ENCODE measurements around the gene BMP8B. TPM values are rescaled to one million over a fixed set of nuclear protein-coding genes. Genes with fewer than 3 reads are reported as not detected.
A peak's percentile ranks its signal among the peaks of the same experiment; 100 is the strongest.
"Not testable (repeated sequence)": the region's sequence is repeated elsewhere in the genome, so short reads cannot be mapped to it uniquely, and the experiment has no call there.

Gene BMP8B
- total and polyA plus RNA-seq, 8 donors, result 1.0 to 2.8 (median 1.8) TPM

- no peak for ATAC-seq
- intact Hi-C loops (cut with DNase I), result no loop called here
- Histone ChIP-seq H3K36me3 (no peaks in the 10 kb centered on the region), H3K4me3 (no peak overlapping the region), H3K27me3 (peaks cover 0 to 3% of the 10 kb centered on the region in 2 donors), H3K27ac (no peak overlapping the region), H3K9me3 (no peaks in the 10 kb centered on the region), H3K4me1 (no peaks in the 10 kb centered on the region)
- DNase-seq, result no peak
- TF ChIP-seq CTCF (IDR thresholded peaks at IDR 0.05), result no peak
Observed at GRCh38 chr1:39776886-39777285, 11.8 kb downstream of the BMP8B start.

DNA sequence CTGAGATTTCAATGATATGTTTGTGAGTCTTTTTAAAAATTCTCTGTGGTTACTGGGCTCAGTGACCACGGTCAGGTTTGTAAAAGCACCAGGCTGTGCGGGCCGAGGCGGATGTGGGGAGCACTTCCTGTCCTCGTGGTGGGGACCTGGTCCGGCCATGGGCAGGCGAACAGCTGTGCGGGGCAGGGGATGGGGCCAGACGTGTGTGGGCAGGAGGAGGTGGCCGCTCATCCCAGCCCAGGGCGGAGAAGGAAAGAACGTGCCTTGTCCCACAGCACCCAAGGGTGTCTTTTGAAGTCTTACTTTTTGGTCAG is 12.3 kb downstream of the BMP8B start:
- H3K4me1 ChIP-seq, result no peaks in the 10 kb centered on the region
- ATAC-seq (no peak), DNase-seq (peak in 1 of 4 donors; percentile 72)
- H3K27ac ChIP-seq, result no peak overlapping the region
- no peak for TF ChIP-seq CTCF (IDR thresholded peaks at IDR 0.05)
- no peaks in the 10 kb centered on the region for H3K9me3 ChIP-seq
- intact Hi-C loops (cut with DNase I), result no loop called here
- H3K27me3 ChIP-seq, result peaks cover 0 to 5% of the 10 kb centered on the region in 2 donors
- no peak overlapping the region for H3K4me3 ChIP-seq
- no peaks in the 10 kb centered on the region for H3K36me3 ChIP-seq

- DNase-seq; H3K4me3 ChIP-seq; ATAC-seq; intact Hi-C loops (cut with DNase I); H3K36me3 ChIP-seq; H3K4me1 ChIP-seq; H3K9me3 ChIP-seq; H3K27ac ChIP-seq: not testable (repeated sequence)
- peaks cover 3 to 10% of the 10 kb centered on the region in 2 donors for H3K27me3 ChIP-seq
Observed at GRCh38 chr1:39775676-39776399, 12.8 kb downstream of the BMP8B start.

- intact Hi-C loops (cut with DNase I); ATAC-seq; H3K4me3 ChIP-seq; DNase-seq; H3K4me1 ChIP-seq; H3K36me3 ChIP-seq; H3K27ac ChIP-seq; H3K9me3 ChIP-seq: not testable (repeated sequence)
- peaks cover 3 to 11% of the 10 kb centered on the region in 2 donors for H3K27me3 ChIP-seq
Observed at GRCh38 chr1:39775141-39775540, 13.5 kb downstream of the BMP8B start.

GRCh38 chr1:39773369-39773979 is 15.2 kb downstream of the BMP8B start:
- DNase-seq; H3K9me3 ChIP-seq; ATAC-seq; H3K4me3 ChIP-seq; intact Hi-C loops (cut with DNase I); H3K27ac ChIP-seq; H3K4me1 ChIP-seq; H3K36me3 ChIP-seq: not testable (repeated sequence)
- H3K27me3 ChIP-seq, result peaks cover 3 to 11% of the 10 kb centered on the region in 2 donors

DNA sequence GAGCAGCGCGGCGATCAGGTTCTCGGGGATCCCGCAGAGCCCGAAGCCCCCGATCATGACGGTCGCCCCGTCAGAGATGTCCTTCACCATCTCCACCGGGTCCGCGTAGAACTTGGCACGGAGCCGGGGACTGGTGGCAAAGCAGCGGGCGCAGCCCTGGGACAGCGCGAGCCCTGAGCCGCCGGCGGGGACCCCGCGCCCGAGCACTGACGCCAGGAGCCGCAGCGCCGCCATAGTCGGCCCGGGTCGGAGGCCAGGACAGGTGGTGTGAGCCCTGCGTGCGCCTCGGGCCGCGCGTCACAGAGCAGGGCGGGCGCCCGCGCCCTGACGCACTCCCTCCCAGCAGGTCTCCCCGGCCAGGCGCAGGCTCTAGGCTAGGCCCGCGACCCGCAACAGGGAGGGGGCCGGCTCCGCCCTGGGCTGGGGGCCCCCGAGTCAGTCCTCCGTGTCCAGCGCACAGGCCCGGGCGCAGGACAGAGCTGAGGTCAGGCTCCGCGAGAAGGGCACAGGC is 17.6 kb downstream of the BMP8B start, which contains the start of gene OXCT2:
OXCT2 (minus strand) TSS at position 327 of the 511 bp plus-strand sequence; CDS start at position 234, 93 bp downstream.
- H3K4me3 ChIP-seq; DNase-seq; H3K27me3 ChIP-seq; H3K4me1 ChIP-seq; H3K36me3 ChIP-seq; H3K9me3 ChIP-seq; H3K27ac ChIP-seq; intact Hi-C loops (cut with DNase I): not testable (repeated sequence)
- peak; percentile 37 for ATAC-seq

DNA sequence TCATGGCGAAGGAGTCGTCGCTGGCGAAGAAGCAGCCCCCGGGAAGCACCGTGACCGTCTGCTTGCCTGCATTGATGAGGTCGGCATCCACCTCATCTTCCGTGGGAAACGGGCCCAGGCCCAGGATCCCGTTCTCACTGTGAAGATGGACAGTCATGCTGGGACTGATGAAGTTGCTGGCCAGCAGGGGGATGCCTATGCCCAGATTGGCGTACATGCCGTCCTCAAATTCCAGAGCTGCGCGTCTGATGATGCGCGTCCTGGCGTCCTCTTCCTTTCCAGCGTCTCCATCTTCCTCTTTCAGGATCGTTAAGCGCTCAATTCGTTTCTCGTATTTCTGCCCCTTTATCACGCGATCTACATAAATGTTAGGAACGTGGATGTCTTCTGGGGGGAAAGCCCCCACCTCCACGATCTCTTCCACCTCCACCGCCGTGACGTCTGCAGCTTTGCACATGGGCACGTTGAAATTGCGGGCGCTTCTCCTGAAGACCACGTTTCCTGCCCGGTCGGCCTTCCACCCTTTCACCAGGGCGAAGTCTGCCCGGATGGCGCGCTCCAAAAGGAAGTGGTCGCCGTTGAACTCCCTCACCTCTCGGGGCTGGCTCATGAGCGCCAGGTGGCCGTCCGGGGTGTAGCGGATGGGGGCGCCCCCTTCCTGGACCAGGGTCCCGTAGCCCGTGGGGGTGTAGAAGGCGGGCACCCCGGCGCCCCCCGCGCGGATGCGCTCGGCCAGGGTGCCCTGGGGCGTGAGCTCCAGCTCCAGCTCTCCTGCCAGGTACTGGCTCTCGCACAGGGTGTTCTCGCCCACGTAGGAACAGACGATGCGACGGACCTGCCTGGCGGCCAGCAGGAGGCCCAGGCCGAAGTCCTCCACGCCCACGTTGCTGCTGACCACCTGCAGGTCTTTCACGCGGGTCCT is 18.3 kb downstream of the BMP8B start:
- H3K27me3 ChIP-seq; H3K27ac ChIP-seq; intact Hi-C loops (cut with DNase I); DNase-seq; H3K36me3 ChIP-seq; H3K4me1 ChIP-seq; H3K9me3 ChIP-seq; H3K4me3 ChIP-seq: not testable (repeated sequence)
- peak; percentile 40 for ATAC-seq

DNA sequence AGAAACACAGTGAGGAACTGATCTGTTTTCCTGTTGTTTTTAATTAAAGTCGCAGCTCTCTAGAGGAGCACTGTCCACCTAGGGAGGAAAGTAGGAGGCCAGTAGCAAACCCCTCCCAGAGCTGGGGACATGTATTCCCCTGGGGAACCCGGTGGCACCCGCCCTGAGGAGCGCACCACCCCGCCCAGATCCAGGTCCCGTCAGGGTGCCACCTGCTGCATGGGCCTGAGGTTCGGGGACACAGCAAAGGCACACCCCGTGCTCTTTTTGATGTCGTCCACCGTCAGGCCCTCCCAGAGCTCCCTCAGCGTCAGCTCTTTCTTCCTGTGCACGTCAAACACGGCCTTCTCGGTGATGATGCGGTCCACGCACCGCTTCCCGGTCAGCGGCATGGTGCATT is 19.2 kb downstream of the BMP8B start:
- H3K27me3 ChIP-seq; ATAC-seq; H3K4me3 ChIP-seq; H3K9me3 ChIP-seq; H3K4me1 ChIP-seq; DNase-seq; H3K36me3 ChIP-seq; intact Hi-C loops (cut with DNase I); H3K27ac ChIP-seq: not testable (repeated sequence)

DNA sequence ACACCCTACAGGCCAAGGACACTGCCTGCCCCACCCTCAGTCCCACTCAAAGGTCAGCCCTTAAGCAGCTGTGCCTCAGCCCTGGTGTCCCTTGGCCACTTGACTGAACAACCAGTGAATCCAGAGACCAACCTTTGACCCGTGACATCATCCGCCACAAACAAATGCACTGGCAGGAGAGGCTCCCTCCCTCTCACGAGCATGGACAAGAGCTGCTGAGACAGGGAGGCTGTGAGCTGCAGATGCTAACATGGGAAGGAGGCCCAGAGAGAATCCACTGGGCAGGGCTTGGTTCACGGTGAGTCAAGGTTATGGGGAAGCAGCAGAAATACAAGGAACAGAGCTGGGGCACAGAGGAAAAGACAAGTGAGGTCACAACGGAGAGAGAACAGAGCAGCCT is 22.2 kb downstream of the BMP8B start:
- intact Hi-C loops (cut with DNase I); H3K36me3 ChIP-seq; H3K9me3 ChIP-seq; DNase-seq; H3K4me1 ChIP-seq; H3K27ac ChIP-seq; H3K4me3 ChIP-seq; H3K27me3 ChIP-seq; ATAC-seq: not testable (repeated sequence)

DNA sequence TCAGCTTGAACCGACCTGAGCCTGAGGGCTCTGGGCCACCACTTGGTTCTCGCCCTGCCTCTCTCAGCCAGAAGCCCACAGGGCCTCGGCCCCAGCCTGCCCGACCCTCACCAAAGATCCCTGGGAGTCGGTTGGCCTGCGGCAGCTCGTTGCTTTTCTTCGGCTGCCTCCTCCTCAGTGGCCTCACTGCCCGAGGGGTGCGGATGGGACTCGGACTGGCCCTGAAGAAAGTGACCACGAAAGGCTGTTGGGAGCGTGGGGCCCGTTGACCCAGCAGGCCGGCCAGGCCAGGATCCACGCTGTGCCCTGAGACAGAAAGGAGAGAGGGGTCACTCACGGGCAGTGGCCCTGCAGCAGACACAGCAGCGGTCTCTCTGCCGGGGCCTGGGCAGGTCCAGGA is 24.2 kb downstream of the BMP8B start:
- H3K27ac ChIP-seq; H3K27me3 ChIP-seq; intact Hi-C loops (cut with DNase I); H3K9me3 ChIP-seq; H3K36me3 ChIP-seq; H3K4me3 ChIP-seq; H3K4me1 ChIP-seq; DNase-seq; ATAC-seq: not testable (repeated sequence)

Data from left lung (tissue), 10 donors.